Esophagus muscularis mucosa (tissue), 4 donors: ENCODE data around the gene TIRAP. TPM values are rescaled to one million over a fixed set of nuclear protein-coding genes. Genes with fewer than 3 reads are reported as not detected.

Experiments
- DNase-seq: peaks from one replicate; pipeline ENCODE4 v3.0.0-alpha.2; 2017; ENCODE audit errors: extremely low spot score
- H3K27ac ChIP-seq, 4 donors: fragments of 200-600 bp; sonication (generic); replicated peaks in 1 of 4; 1 replicate in 3 of 4; 2 replicates in 1 of 4; pipeline ENCODE4 v1.5.1; 2016 to 2019; ENCODE audit warnings: mild to moderate bottlenecking in 1 of 4
- H3K27me3 ChIP-seq, 4 donors: fragments of 200-600 bp; sonication (generic); one replicate each; pipeline versions ENCODE4 v1.5.1 to v1.6.0; 2016 to 2019
- H3K36me3 ChIP-seq, 4 donors: fragments of 200-600 bp; sonication (generic); one replicate each; pipeline ENCODE4 v1.5.1; 2016 to 2019
- H3K4me1 ChIP-seq, 4 donors: fragments of 200-600 bp; sonication (generic); one replicate each; pipeline ENCODE4 v1.5.1; 2016 to 2019
- H3K4me3 ChIP-seq, 4 donors: fragments of 200-600 bp; sonication (generic); 1 replicate in 2 of 4; 2 replicates in 2 of 4; pipeline ENCODE4 v1.5.1; 2016 to 2019; ENCODE audit warnings: mild to moderate bottlenecking in 4 of 4, moderate library complexity in 1 of 4
- H3K9me3 ChIP-seq, 4 donors: fragments of 200-600 bp; sonication (generic); 1 replicate in 3 of 4; 2 replicates in 1 of 4; pipeline ENCODE4 v1.5.1; 2016 to 2019
- EP300 ChIP-seq: sonication (generic); formaldehyde crosslinking; IDR thresholded peaks from one replicate; pipeline ENCODE4 v1.6.1; 2017; ENCODE audit warnings: antibody characterized with exemption
- POLR2A ChIP-seq: fragments of 450-650 bp; IDR thresholded peaks from one replicate; pipeline ENCODE4 v1.6.1; 2017; ENCODE audit warnings: antibody characterized with exemption, moderate library complexity, mild to moderate bottlenecking, low read depth
- POLR2AphosphoS5 ChIP-seq, 2 donors: sonication (generic); formaldehyde crosslinking; IDR thresholded peaks; one replicate each; pipeline ENCODE4 v1.6.1; 2017; ENCODE audit warnings: antibody characterized with exemption in 2 of 2
- WGBS: methylation state at CpG from one replicate; pipeline ENCODE4 v1.1.5; 2018; 5-methylcytosine and 5-hydroxymethylcytosine counted together
- intact Hi-C: fragments of 100-400 bp; cut with DNase I; formaldehyde crosslinking; loops from one replicate; pipeline ENCODE4 v1.15.1; 2023
- total RNA-seq, 4 donors: library from RNA; depleted of rRNA; stranded (reverse); fragments of >200 nt; gene quantifications; one replicate each; pipeline versions ENCODE4 v1.1.0 to v1.2.1, GENCODE V29; 2016
- TF ChIP-seq, protein P1 (sequence below), 3 experiments: fragments of 200-600 bp in 2 of 3; fragments of 450-650 bp in 1 of 3; sonication (generic) in 2 of 3; IDR thresholded peaks; one replicate each; pipeline ENCODE4 v1.5.1; 2017 to 2019; ENCODE audit warnings: antibody characterized with exemption in 3 of 3, mild to moderate bottlenecking in 2 of 3, moderate library complexity in 1 of 3

TIRAP gene
- total RNA-seq, 4 donors from 2014 or later: 8.3 to 14.3 (median 13.4) TPM

DNA sequence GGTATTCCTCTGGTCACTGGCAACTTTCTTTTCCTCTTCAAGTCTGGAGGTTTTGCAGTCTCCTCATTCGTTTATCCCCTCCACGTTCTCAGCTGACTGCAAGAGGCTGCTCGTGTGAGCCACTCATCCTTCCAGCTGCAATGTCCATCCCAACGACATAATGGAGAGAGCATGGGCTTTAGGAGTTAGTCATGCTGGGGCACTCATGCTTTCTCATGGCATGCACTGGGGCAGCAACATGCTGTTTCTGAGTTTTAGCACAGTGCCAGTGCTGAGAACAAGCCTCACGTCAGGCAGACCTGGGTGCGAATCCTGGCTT is 28.1 kb downstream of the TIRAP start:
- Histone ChIP-seq H3K27ac (peak overlapping the region in 1 of 4 donors; percentile 8), H3K9me3 (no peaks in the 10 kb centered on the region), H3K4me1 (peaks cover 8 to 16% (median 14%) of the 10 kb centered on the region in 4 donors), H3K36me3 (peaks cover 0 to 42% (median 20%) of the 10 kb centered on the region in 4 donors), H3K4me3 (no peak overlapping the region), H3K27me3 (no peaks in the 10 kb centered on the region)
- DNase-seq: no peak
- intact Hi-C loops: loop anchor here (2.0 to 10.0 kb wide), 4 partner anchors 46 to 684 kb away; partner anchors contain the start of gene ST3GAL4
- 62% methylated on average over 5 of the region's 6 CpGs for WGBS
- TF ChIP-seq POLR2AphosphoS5 (IDR thresholded peaks at IDR 0.05) (no peak), POLR2A (no peak), EP300 (no peak)
- TF ChIP-seq, protein P1, sequence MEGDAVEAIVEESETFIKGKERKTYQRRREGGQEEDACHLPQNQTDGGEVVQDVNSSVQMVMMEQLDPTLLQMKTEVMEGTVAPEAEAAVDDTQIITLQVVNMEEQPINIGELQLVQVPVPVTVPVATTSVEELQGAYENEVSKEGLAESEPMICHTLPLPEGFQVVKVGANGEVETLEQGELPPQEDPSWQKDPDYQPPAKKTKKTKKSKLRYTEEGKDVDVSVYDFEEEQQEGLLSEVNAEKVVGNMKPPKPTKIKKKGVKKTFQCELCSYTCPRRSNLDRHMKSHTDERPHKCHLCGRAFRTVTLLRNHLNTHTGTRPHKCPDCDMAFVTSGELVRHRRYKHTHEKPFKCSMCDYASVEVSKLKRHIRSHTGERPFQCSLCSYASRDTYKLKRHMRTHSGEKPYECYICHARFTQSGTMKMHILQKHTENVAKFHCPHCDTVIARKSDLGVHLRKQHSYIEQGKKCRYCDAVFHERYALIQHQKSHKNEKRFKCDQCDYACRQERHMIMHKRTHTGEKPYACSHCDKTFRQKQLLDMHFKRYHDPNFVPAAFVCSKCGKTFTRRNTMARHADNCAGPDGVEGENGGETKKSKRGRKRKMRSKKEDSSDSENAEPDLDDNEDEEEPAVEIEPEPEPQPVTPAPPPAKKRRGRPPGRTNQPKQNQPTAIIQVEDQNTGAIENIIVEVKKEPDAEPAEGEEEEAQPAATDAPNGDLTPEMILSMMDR (IDR thresholded peaks at IDR 0.05): no peak

DNA sequence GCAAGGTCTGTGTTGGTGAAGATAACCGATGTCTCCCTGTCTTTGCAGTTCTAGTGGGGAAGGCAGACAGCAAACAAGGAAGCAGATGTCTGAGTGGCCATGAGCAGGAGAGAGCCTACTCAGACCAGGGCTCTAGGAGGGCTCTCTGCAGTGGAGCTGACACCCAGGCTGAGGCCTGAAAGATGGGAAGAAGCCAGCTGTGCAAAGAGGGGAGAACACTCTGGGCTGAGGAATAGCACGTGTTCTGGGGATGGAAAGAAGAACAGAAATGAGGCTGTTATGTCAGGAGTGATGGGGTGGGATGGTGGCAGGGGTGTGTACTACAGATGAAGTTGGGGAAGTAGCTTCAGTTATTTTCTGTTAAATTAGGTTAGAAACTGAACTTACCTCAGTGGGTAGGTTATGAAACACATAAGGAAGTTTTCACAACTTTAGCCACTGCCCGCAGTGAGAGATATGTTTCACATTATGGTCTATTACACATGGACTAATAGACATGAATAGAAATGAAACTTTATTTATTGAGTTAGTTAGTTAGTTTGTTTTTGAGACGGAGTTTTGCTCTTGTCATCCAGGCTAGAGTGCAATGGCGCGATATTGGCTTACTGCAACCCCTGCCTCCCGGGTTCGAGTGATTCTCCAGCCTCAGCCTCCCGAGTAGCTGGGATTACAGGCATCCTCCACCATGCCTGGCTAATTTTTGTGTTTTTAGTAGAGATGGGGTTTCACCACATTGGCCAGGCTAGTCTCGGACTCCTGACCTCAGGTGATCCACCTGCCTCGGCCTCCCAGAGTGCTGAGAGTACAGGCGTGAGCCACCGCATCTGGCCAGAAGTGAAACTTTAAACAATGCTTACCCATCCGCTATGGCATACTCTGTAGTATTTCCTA is 28.8 kb downstream of the TIRAP start:
- intact Hi-C loops: loop anchor here (2.0 to 10.0 kb wide), 4 partner anchors 46 to 683 kb away; partner anchors contain the start of gene ST3GAL4
- 84% methylated on average over 14 of the region's 14 CpGs for WGBS
- Histone ChIP-seq H3K4me1 (peaks cover 8 to 13% (median 13%) of the 10 kb centered on the region in 4 donors), H3K4me3 (no peak overlapping the region), H3K27ac (peak overlapping the region in 1 of 4 donors; percentile 8), H3K9me3 (no peaks in the 10 kb centered on the region), H3K27me3 (no peaks in the 10 kb centered on the region), H3K36me3 (peaks cover 0 to 42% (median 18%) of the 10 kb centered on the region in 4 donors)
- TF ChIP-seq POLR2A: no peak
- TF ChIP-seq, protein P1 (IDR thresholded peaks at IDR 0.05): no peak
- no peak for TF ChIP-seq POLR2AphosphoS5 (IDR thresholded peaks at IDR 0.05)
- TF ChIP-seq EP300: no peak
- no peak for DNase-seq

DNA sequence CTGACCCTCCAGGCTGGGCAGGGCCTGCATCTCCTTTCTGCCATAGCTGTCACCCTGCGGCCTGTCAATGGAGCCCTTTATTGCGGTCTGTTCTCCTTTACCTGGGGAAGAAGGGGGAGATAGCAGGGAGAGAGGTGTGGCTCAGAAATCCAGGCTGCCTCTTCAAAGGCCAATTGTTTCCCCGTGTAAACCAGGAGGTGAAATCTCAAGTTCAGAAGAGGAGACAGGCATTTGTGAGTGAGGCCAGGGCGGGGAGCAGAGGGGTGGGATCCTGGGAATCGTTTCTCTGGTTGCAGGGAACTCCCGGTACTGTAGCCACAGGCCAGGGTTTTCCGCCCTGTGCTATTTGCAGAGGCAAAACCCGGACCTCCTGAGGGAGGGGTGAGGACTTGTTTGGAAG is 30.1 kb downstream of the TIRAP start:
- Histone ChIP-seq H3K4me1 (peaks cover 17 to 23% (median 22%) of the 10 kb centered on the region in 4 donors), H3K9me3 (no peaks in the 10 kb centered on the region), H3K36me3 (peaks cover 0 to 35% (median 13%) of the 10 kb centered on the region in 4 donors), H3K27me3 (no peaks in the 10 kb centered on the region), H3K27ac (no peak overlapping the region), H3K4me3 (no peak overlapping the region)
- WGBS: 74% methylated on average over 7 of the region's 8 CpGs
- DNase-seq: no peak
- intact Hi-C loops: loop anchor here (5.0 to 10.0 kb wide), 3 partner anchors 44 to 682 kb away; partner anchors contain the start of gene ST3GAL4
- TF ChIP-seq POLR2A: no peak

DNA sequence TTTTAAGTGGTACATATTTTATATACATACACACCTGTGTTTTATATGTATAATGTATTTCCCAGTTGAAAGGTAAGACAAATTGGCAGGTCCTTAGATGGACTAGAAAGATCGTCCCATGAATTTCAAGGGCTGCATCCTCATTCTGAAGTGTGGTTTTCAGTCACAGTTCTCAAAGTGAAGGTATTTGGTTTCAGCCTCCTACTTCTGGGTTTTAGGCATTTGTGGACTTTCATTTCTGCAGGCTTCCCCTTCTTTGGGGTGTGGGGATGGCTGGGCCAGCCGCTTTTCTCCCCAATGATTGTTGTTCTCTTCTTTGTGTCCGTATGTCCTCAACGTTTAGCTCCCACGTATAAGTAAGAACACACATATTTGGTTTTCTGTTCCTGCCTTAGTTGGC is 30.9 kb downstream of the TIRAP start:
- Histone ChIP-seq H3K27me3 (no peaks in the 10 kb centered on the region), H3K9me3 (no peaks in the 10 kb centered on the region), H3K4me1 (peaks cover 26 to 32% (median 31%) of the 10 kb centered on the region in 4 donors), H3K36me3 (peaks cover 0 to 26% (median 10%) of the 10 kb centered on the region in 4 donors), H3K4me3 (no peak overlapping the region), H3K27ac (no peak overlapping the region)
- intact Hi-C loops: loop anchor here (5.0 to 10.0 kb wide), 3 partner anchors 43 to 681 kb away; partner anchors contain the start of gene ST3GAL4
- DNase-seq: no peak
- 89% methylated on average over 5 of the region's 5 CpGs for WGBS
- TF ChIP-seq, protein P1 (IDR thresholded peaks at IDR 0.05): no peak
- TF ChIP-seq EP300 (no peak), POLR2AphosphoS5 (IDR thresholded peaks at IDR 0.05) (no peak), POLR2A (no peak)

DNA sequence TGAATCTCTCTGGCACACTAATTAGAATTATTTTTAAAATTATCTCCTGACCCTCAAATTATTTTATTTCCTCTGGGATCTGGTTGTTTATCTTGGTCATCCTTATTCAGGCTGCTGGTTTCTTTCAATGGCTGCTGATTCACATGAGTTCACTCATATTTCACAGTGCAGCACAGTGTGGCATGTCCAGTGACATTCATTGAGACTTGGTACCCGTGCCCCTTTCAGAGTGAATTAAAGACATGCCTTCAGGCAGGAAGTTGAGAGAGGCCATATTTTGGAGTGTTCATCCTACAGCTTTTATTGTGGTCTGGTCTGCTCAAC is 34.5 kb downstream of the TIRAP start:
- WGBS: 55% methylated on average over 1 of the region's 1 CpG
- Histone ChIP-seq H3K4me3 (peak overlapping the region in 3 of 4 donors; percentile 27 to 38 (median 37)), H3K27ac (peak overlapping the region; percentile 82 to 85 (median 84)), H3K27me3 (no peaks in the 10 kb centered on the region), H3K9me3 (no peaks in the 10 kb centered on the region), H3K36me3 (peaks cover 0 to 12% (median 3%) of the 10 kb centered on the region in 4 donors), H3K4me1 (peaks cover 25 to 28% (median 27%) of the 10 kb centered on the region in 4 donors)
- no peak for DNase-seq
- TF ChIP-seq, protein P1 (IDR thresholded peaks at IDR 0.05): no peak
- TF ChIP-seq EP300 (no peak), POLR2A (no peak), POLR2AphosphoS5 (IDR thresholded peaks at IDR 0.05) (no peak)
- intact Hi-C loops: loop anchor here (1.0 to 10.0 kb wide), 2 partner anchors 14 to 677 kb away; no protein-coding TSS in a partner anchor
